ENCODE data around the gene POLN. TPM values are rescaled to one million over a fixed set of nuclear protein-coding genes. Genes with fewer than 3 reads are reported as not detected.

The POLN gene
- total RNA-seq, 4 donors from 2014 or later = 2.6 to 10.6 (median 6.8) TPM

GRCh38 chr4:2058264-2059045, 183.5 kb downstream of the POLN start:
- no peak for TF ChIP-seq CTCF (IDR thresholded peaks at IDR 0.05; ENCODE audit: low read depth)

DNA sequence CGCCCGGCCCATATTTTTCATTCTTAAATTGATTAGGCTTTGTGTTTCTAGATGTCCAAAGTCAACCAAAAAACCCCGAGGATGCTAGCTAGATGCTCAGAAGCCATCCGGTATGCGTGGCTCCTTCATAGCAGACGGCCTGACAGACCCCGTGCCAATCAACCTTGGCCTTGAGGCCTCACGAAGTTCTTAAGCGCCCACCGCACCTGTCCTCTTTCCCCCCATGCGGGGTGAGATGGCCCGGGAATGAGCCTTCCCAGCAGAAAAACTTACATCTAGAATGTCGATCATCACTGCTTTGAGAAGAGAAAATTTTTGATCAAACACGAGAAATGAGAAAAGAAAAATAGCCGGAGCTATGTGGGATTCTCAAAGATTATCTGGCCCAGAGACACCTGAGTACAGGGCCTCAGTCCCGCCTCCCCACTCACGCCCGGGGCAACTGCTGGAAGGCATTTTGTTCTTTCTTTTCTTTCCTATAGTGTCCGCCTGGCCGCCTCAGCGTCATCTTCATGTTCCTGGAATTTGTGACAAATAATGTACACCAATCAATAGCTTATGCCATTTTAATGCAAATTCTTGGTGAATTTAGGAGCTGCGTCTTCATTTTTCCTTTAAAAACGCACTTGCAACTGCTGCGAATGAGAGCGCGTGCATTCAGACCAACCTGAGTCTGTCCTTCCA, 184.4 kb downstream of the POLN start:
- TF ChIP-seq CTCF (IDR thresholded peaks at IDR 0.05; ENCODE audit: low read depth) = no peak

DNA sequence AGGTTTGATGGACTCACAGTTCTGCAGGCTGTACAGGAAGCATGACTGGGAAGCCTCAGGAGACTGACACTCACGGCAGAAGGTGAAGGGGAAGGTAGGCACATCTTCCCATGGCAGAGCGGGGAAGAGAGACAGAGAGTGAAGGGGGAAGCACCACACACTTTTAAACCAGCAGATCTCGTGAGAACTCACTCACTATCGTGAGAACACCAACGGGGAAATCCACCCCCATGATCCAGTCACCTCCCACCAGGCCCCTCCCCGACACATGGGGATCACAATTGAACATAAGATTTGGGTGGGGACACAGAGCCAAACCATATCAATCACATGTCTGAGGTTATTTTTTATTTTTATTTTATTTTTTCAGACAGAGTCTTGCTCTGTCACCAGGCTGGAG, 187.7 kb downstream of the POLN start:
- TF ChIP-seq CTCF (IDR thresholded peaks at IDR 0.05; ENCODE audit: low read depth) = no peak

- TF ChIP-seq CTCF (IDR thresholded peaks at IDR 0.05; ENCODE audit: low read depth) = no peak
These were observed 190.8 kb downstream of the POLN start for GRCh38 chr4:2051086-2051485.

DNA sequence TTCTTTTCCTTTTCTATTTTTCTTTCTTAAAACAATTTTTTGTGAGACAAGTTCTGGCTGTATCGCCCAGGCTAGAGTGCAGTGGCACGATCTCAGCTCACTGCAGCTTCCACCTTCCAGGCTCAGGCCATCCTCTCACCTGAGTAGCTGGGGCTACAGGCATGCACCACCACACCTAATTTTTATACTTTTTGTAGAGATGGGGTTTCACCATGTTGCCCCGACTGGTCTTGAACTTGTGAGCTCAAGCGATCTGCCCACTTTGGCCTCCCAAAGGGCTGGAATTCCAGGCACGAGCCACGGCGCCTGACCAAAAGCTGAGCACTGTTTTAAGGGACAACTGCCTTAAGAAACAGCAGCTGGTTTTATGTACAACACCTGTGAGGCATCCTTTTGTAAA, 192.1 kb downstream of the POLN start:
- no peak for TF ChIP-seq CTCF (IDR thresholded peaks at IDR 0.05; ENCODE audit: low read depth)

GRCh38 chr4:2049381-2049780, 192.5 kb downstream of the POLN start:
- TF ChIP-seq CTCF (IDR thresholded peaks at IDR 0.05; ENCODE audit: low read depth) = no peak

GRCh38 chr4:2048831-2049230, 193.1 kb downstream of the POLN start:
- no peak for TF ChIP-seq CTCF (IDR thresholded peaks at IDR 0.05; ENCODE audit: low read depth)
